Panc1 (cell line): ENCODE measurements around the gene CPD.
A peak's percentile ranks its signal among the peaks of the same experiment; 100 is the strongest.

ENCODE experiments used
- CTCF ChIP-seq: fragments of 450-650 bp; IDR thresholded peaks from 2 replicates; pipeline ENCODE4 v1.5.1; 2017; ENCODE audit warnings: mild to moderate bottlenecking
- POLR2AphosphoS5 ChIP-seq: IDR thresholded peaks from 2 replicates; pipeline ENCODE4 v1.6.1; 2012; ENCODE audit warnings: mild to moderate bottlenecking, low read depth, low read length, moderate library complexity
- REST ChIP-seq, 2 experiments: IDR thresholded peaks; 2 replicates each; pipeline ENCODE4 v1.6.1; 2011 to 2012; ENCODE audit warnings: low read depth in 2 of 2, control low read depth in 1 of 2, low read length in 1 of 2, mild to moderate bottlenecking in 1 of 2, moderate library complexity in 1 of 2; ENCODE audit not compliant: insufficient read depth in 1 of 2
- SIN3A ChIP-seq: IDR thresholded peaks from 2 replicates; pipeline ENCODE4 v1.6.1; 2012; ENCODE audit warnings: low read depth, mild to moderate bottlenecking, low read length, moderate library complexity, borderline replicate concordance; ENCODE audit not compliant: insufficient read depth
- TCF7L2 ChIP-seq: IDR thresholded peaks from 2 replicates; pipeline ENCODE4 v1.6.1; 2011; ENCODE audit warnings: mild to moderate bottlenecking, low read depth, low read length, inconsistent platforms

GRCh38 chr17:30477083-30477773 lies 98.5 kb downstream of the CPD start, which contains the start of gene GOSR1:
- TF ChIP-seq CTCF: peak; percentile 90
- TF ChIP-seq TCF7L2: no peak; the same call in 1 of the 2 replicates
- peak; percentile 97 for TF ChIP-seq POLR2AphosphoS5
- TF ChIP-seq SIN3A: peak; percentile 68; the same call in 1 of the 2 replicates
- TF ChIP-seq REST (IDR thresholded peaks at IDR 0.05; ENCODE audit: insufficient read depth in 1 of 2, low read depth in 2 of 2, low read length in 1 of 2): peak in 1 of 2 experiments; percentile 70; a peak in 1 of 4 replicates
